ENCODE measurements around the gene ARNT2. TPM values are rescaled to one million over a fixed set of nuclear protein-coding genes. Genes with fewer than 3 reads are reported as not detected.

ARNT2 gene
- total and polyA plus RNA-seq, 2 experiments from 2014 or later: 4.6 to 11.6 TPM

DNA sequence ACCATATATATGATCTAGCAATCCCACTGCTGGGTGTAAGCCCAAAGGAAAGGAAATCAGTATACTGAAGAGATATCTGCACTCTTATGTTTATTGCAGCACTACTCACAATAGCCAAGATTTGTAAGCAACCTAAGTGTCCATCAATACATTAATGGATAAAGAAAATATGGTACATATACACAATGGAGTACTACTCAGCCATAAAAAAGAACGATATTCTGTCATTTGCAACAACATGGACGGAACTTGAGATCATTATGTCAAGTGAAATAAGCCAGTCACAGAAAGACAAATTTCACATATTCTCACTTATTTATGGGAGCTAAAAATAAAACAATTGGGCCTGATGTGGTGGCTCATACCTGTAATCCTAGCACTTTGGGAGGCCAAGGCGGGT is 21.9 kb upstream of the ARNT2 start (continued):
- no peak for TF ChIP-seq ETS1 (IDR thresholded peaks at IDR 0.05)
- no peak for TF ChIP-seq CREB1 (CRISPR knock-in tag; IDR thresholded peaks at IDR 0.05; ENCODE audit: low read depth)
- TF ChIP-seq ZNF114 (CRISPR knock-in tag; IDR thresholded peaks at IDR 0.05): no peak

GRCh38 chr15:80384432-80384831 is 19.8 kb upstream of the ARNT2 start:
- Histone ChIP-seq H3K36me3 (ENCODE audit: insufficient read depth) (no peaks in the 10 kb centered on the region), H3K9me2 (ENCODE audit: insufficient read depth) (no peaks in the 10 kb centered on the region; the same call in 1 of the 2 replicates), H3K4me1 (ENCODE audit: insufficient read depth) (peaks cover 32% of the 10 kb centered on the region), H2AFZ (no peak overlapping the region), H3K4me3 (no peak overlapping the region), H3K27me3 (ENCODE audit: insufficient read depth) (no peaks in the 10 kb centered on the region), H3K4me2 (no peak overlapping the region), H3K79me2 (replicated peaks; ENCODE audit: insufficient read depth) (no peaks in the 10 kb centered on the region), H3F3A (replicated peaks; ENCODE audit: low read depth) (no peaks in the 10 kb centered on the region), H4K20me1 (replicated peaks; ENCODE audit: insufficient read depth) (no peaks in the 10 kb centered on the region), H3K27ac (ENCODE audit: low read depth) (no peak overlapping the region)
- no peak for ATAC-seq
- DNase-seq (ENCODE audit: low spot score): no peak
- no peaks in the 10 kb centered on the region for H3K9me3 Mint-ChIP-seq
- H3K36me3 Mint-ChIP-seq (ENCODE audit: low read depth): no peaks in the 10 kb centered on the region
- no peaks in the 10 kb centered on the region for H3K27me3 Mint-ChIP-seq (ENCODE audit: insufficient read depth, low read depth, poor library complexity)
- H3K27ac Mint-ChIP-seq: no peak overlapping the region
- peaks cover 34% of the 10 kb centered on the region for H3K4me1 Mint-ChIP-seq
- no peak overlapping the region for H3K4me3 Mint-ChIP-seq
- TF ChIP-seq, protein P1, sequence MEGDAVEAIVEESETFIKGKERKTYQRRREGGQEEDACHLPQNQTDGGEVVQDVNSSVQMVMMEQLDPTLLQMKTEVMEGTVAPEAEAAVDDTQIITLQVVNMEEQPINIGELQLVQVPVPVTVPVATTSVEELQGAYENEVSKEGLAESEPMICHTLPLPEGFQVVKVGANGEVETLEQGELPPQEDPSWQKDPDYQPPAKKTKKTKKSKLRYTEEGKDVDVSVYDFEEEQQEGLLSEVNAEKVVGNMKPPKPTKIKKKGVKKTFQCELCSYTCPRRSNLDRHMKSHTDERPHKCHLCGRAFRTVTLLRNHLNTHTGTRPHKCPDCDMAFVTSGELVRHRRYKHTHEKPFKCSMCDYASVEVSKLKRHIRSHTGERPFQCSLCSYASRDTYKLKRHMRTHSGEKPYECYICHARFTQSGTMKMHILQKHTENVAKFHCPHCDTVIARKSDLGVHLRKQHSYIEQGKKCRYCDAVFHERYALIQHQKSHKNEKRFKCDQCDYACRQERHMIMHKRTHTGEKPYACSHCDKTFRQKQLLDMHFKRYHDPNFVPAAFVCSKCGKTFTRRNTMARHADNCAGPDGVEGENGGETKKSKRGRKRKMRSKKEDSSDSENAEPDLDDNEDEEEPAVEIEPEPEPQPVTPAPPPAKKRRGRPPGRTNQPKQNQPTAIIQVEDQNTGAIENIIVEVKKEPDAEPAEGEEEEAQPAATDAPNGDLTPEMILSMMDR (conservative IDR thresholded peaks at IDR 0.05; ENCODE audit: low read depth in 2 of 2): no peak
- TF ChIP-seq STAT1 (IDR thresholded peaks at IDR 0.05; ENCODE audit: unreplicated experiment): no peak
- TF ChIP-seq ETS1 (IDR thresholded peaks at IDR 0.05): no peak
- no peak for TF ChIP-seq ZNF114 (CRISPR knock-in tag; IDR thresholded peaks at IDR 0.05)
- no peak for TF ChIP-seq NANOG (IDR thresholded peaks at IDR 0.05; ENCODE audit: borderline replicate concordance)
- no peak for TF ChIP-seq CREB1 (CRISPR knock-in tag; IDR thresholded peaks at IDR 0.05; ENCODE audit: low read depth)
- no peak for TF ChIP-seq ZNF331 (CRISPR knock-in tag; IDR thresholded peaks at IDR 0.05; ENCODE audit: low read depth)
- no peak for TF ChIP-seq POLR2AphosphoS5 (IDR thresholded peaks at IDR 0.05; ENCODE audit: low read depth)
- no peak for TF ChIP-seq EZH2phosphoT487 (IDR thresholded peaks at IDR 0.05; ENCODE audit: unreplicated experiment)
- TF ChIP-seq, protein P2, sequence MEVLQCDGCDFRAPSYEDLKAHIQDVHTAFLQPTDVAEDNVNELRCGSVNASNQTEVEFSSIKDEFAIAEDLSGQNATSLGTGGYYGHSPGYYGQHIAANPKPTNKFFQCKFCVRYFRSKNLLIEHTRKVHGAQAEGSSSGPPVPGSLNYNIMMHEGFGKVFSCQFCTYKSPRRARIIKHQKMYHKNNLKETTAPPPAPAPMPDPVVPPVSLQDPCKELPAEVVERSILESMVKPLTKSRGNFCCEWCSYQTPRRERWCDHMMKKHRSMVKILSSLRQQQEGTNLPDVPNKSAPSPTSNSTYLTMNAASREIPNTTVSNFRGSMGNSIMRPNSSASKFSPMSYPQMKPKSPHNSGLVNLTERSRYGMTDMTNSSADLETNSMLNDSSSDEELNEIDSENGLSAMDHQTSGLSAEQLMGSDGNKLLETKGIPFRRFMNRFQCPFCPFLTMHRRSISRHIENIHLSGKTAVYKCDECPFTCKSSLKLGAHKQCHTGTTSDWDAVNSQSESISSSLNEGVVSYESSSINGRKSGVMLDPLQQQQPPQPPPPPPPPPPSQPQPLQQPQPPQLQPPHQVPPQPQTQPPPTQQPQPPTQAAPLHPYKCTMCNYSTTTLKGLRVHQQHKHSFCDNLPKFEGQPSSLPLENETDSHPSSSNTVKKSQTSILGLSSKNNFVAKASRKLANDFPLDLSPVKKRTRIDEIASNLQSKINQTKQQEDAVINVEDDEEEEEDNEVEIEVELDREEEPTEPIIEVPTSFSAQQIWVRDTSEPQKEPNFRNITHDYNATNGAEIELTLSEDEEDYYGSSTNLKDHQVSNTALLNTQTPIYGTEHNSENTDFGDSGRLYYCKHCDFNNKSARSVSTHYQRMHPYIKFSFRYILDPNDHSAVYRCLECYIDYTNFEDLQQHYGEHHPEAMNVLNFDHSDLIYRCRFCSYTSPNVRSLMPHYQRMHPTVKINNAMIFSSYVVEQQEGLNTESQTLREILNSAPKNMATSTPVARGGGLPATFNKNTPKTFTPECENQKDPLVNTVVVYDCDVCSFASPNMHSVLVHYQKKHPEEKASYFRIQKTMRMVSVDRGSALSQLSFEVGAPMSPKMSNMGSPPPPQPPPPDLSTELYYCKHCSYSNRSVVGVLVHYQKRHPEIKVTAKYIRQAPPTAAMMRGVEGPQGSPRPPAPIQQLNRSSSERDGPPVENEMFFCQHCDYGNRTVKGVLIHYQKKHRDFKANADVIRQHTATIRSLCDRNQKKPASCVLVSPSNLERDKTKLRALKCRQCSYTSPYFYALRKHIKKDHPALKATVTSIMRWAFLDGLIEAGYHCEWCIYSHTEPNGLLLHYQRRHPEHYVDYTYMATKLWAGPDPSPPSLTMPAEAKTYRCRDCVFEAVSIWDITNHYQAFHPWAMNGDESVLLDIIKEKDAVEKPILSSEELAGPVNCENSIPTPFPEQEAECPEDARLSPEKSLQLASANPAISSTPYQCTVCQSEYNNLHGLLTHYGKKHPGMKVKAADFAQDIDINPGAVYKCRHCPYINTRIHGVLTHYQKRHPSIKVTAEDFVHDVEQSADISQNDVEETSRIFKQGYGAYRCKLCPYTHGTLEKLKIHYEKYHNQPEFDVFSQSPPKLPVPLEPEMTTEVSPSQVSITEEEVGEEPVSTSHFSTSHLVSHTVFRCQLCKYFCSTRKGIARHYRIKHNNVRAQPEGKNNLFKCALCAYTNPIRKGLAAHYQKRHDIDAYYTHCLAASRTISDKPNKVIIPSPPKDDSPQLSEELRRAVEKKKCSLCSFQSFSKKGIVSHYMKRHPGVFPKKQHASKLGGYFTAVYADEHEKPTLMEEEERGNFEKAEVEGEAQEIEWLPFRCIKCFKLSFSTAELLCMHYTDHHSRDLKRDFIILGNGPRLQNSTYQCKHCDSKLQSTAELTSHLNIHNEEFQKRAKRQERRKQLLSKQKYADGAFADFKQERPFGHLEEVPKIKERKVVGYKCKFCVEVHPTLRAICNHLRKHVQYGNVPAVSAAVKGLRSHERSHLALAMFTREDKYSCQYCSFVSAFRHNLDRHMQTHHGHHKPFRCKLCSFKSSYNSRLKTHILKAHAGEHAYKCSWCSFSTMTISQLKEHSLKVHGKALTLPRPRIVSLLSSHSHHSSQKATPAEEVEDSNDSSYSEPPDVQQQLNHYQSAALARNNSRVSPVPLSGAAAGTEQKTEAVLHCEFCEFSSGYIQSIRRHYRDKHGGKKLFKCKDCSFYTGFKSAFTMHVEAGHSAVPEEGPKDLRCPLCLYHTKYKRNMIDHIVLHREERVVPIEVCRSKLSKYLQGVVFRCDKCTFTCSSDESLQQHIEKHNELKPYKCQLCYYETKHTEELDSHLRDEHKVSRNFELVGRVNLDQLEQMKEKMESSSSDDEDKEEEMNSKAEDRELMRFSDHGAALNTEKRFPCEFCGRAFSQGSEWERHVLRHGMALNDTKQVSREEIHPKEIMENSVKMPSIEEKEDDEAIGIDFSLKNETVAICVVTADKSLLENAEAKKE (CRISPR knock-in tag; IDR thresholded peaks at IDR 0.05): no peak
- no peak for TF ChIP-seq EZH2 (IDR thresholded peaks at IDR 0.05; ENCODE audit: low read depth, unreplicated experiment)
- TF ChIP-seq, protein P3, sequence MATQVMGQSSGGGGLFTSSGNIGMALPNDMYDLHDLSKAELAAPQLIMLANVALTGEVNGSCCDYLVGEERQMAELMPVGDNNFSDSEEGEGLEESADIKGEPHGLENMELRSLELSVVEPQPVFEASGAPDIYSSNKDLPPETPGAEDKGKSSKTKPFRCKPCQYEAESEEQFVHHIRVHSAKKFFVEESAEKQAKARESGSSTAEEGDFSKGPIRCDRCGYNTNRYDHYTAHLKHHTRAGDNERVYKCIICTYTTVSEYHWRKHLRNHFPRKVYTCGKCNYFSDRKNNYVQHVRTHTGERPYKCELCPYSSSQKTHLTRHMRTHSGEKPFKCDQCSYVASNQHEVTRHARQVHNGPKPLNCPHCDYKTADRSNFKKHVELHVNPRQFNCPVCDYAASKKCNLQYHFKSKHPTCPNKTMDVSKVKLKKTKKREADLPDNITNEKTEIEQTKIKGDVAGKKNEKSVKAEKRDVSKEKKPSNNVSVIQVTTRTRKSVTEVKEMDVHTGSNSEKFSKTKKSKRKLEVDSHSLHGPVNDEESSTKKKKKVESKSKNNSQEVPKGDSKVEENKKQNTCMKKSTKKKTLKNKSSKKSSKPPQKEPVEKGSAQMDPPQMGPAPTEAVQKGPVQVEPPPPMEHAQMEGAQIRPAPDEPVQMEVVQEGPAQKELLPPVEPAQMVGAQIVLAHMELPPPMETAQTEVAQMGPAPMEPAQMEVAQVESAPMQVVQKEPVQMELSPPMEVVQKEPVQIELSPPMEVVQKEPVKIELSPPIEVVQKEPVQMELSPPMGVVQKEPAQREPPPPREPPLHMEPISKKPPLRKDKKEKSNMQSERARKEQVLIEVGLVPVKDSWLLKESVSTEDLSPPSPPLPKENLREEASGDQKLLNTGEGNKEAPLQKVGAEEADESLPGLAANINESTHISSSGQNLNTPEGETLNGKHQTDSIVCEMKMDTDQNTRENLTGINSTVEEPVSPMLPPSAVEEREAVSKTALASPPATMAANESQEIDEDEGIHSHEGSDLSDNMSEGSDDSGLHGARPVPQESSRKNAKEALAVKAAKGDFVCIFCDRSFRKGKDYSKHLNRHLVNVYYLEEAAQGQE (IDR thresholded peaks at IDR 0.05; ENCODE audit: unreplicated experiment): no peak
